ENCODE data around the gene KRT15. TPM values are rescaled to one million over a fixed set of nuclear protein-coding genes. Genes with fewer than 3 reads are reported as not detected.

KRT15 gene
- total RNA-seq, 1 experiment from 2014 or later, result 83.0 TPM

DNA sequence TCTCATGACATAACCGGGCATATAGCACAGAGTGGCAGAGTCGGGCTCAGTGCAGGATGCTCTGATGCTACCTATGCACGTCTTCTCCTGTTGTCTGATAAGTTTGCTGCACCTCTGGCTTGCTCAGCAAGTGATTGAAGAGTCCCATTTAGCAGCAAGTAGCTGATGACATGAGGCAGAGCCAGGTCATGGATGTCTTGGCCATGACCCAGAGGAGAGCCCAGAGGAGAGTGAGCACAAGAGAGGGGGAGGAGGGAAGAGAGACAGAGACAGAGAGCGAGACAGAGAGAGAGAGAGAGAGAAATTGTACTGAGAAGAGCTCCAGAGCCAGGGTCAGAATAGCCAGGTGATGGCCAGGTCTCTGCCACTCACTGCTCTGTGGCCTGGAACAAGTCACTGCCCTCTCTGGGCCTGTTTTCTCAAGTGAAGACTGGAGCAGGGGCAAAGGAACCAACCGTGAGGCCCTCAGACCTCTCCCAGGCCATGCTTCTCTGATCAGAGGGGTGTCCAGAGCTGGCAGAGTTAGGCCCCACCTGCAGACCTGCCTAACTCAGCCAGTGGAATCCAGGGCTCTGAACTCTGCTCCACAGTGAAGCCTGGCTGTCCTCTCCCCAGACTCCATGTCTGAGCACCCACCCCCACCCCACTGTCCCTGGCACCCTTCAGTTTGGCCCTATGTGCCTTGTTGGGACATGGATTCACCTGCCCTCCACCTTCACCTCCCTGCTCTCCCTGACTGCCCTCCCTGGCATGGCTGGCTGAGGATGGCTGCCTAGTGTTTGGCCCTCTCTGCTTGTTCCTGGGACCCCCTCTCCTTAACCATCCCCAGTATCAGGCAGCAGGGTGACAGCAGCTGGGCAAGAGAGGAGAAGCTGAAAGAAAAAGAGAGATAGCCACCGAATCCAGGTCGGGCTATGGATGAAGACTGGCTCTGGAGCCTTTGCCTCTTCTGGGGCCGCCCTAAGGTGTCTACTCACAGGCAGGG is 33.5 kb downstream of the KRT15 start:
- Mint-ChIP-seq H3K9me3 (ENCODE audit: low read depth, unreplicated experiment) (no peaks in the 10 kb centered on the region), H3K4me3 (ENCODE audit: low read depth, unreplicated experiment) (no peak overlapping the region), H3K36me3 (ENCODE audit: insufficient read depth, unreplicated experiment) (no peaks in the 10 kb centered on the region), H3K27ac (ENCODE audit: unreplicated experiment) (no peak overlapping the region), H3K4me1 (ENCODE audit: low read depth, unreplicated experiment) (no peaks in the 10 kb centered on the region), H3K27me3 (ENCODE audit: unreplicated experiment) (no peaks in the 10 kb centered on the region)
- BruUV-seq (replicated peaks), result no TSS peak
- intact Hi-C loops (cut with micrococcal nuclease; ENCODE audit: unreplicated experiment), result no loop called here
- TF ChIP-seq, protein P1, sequence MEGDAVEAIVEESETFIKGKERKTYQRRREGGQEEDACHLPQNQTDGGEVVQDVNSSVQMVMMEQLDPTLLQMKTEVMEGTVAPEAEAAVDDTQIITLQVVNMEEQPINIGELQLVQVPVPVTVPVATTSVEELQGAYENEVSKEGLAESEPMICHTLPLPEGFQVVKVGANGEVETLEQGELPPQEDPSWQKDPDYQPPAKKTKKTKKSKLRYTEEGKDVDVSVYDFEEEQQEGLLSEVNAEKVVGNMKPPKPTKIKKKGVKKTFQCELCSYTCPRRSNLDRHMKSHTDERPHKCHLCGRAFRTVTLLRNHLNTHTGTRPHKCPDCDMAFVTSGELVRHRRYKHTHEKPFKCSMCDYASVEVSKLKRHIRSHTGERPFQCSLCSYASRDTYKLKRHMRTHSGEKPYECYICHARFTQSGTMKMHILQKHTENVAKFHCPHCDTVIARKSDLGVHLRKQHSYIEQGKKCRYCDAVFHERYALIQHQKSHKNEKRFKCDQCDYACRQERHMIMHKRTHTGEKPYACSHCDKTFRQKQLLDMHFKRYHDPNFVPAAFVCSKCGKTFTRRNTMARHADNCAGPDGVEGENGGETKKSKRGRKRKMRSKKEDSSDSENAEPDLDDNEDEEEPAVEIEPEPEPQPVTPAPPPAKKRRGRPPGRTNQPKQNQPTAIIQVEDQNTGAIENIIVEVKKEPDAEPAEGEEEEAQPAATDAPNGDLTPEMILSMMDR (IDR thresholded peaks at IDR 0.05; ENCODE audit: unreplicated experiment), result no peak
- no peak for DNase-seq
- CTCF ChIA-PET, result interaction anchor here (0.7 to 1.5 kb wide), 4 partner anchors 14 to 194 kb away, joined by 3 to 4 read pairs (median 3); no protein-coding TSS in a partner anchor

DNA sequence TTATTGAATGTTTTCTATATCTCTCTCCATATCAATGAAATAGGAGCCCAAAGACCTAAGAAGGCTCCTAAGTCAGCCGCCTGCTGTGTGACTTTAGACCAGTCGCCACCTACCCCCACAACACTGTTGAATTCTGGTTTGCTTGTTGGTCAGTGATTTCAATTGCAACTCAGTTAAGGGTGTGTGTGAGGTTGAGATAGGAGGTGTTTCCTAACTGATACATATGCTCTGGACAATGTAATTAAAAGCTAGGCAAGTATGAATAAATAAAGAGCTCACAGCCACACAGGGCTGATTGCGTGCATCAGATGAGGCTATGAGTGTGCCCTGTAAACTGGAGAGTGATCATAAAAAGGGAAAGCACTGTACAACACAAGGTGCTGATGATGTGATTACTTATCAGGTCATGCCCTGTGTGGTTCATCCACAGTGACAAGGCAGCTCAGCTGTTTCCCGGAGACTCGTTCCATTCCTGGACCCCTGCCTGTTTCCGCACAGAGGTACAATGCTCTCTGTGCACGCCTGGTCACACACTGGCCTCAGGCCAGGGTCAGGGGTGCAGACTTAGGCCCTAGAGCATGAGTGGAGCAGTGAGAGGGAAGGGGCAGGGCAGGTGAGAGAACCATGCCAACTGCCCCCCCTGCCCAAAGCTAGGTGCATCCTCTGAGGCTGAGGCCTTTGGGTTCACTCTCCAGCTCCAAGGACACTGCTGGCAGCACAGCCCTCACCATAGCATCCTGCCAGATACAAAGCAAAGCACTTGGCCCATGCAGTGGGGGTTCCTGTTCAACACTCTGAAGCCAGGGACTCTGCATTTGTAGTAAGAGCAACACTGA is 34.5 kb downstream of the KRT15 start:
- intact Hi-C loops (cut with micrococcal nuclease; ENCODE audit: unreplicated experiment), result no loop called here
- Mint-ChIP-seq H3K9me3 (ENCODE audit: low read depth, unreplicated experiment) (no peaks in the 10 kb centered on the region), H3K27ac (ENCODE audit: unreplicated experiment) (no peak overlapping the region), H3K4me1 (ENCODE audit: low read depth, unreplicated experiment) (no peaks in the 10 kb centered on the region), H3K27me3 (ENCODE audit: unreplicated experiment) (no peaks in the 10 kb centered on the region), H3K36me3 (ENCODE audit: insufficient read depth, unreplicated experiment) (no peaks in the 10 kb centered on the region), H3K4me3 (ENCODE audit: low read depth, unreplicated experiment) (no peak overlapping the region)
- DNase-seq, result no peak
- BruUV-seq (replicated peaks), result no TSS peak
- TF ChIP-seq, protein P1 (IDR thresholded peaks at IDR 0.05; ENCODE audit: unreplicated experiment), result no peak
- CTCF ChIA-PET, result interaction anchor here (0.5 to 1.5 kb wide), 2 partner anchors 64 to 534 kb away, joined by 4 to 14 read pairs; no protein-coding TSS in a partner anchor

DNA sequence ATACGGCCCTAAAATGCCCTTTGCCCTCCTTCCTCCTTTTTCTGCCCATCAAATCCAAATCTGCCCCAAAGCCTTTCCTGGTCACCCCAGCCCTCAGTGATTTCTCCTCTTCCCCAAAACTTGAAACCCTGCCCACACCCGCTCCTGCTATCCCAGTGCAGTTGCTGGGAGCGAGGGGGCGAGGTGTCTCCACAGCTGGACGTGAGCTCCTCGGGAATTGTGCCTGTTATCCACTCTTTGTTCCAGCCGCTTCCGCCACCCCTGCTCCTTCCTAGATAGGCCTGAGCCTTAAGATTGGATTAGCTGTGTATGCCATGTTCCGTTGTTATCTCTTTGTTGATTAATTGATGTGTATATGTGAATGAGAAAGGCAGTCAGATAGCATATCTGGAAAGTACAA is 35.2 kb downstream of the KRT15 start:
- intact Hi-C loops (cut with micrococcal nuclease; ENCODE audit: unreplicated experiment), result no loop called here
- Mint-ChIP-seq H3K4me3 (ENCODE audit: low read depth, unreplicated experiment) (no peak overlapping the region), H3K36me3 (ENCODE audit: insufficient read depth, unreplicated experiment) (no peaks in the 10 kb centered on the region), H3K27ac (ENCODE audit: unreplicated experiment) (no peak overlapping the region), H3K4me1 (ENCODE audit: low read depth, unreplicated experiment) (no peaks in the 10 kb centered on the region), H3K27me3 (ENCODE audit: unreplicated experiment) (no peaks in the 10 kb centered on the region), H3K9me3 (ENCODE audit: low read depth, unreplicated experiment) (no peaks in the 10 kb centered on the region)
- TF ChIP-seq, protein P1 (IDR thresholded peaks at IDR 0.05; ENCODE audit: unreplicated experiment), result no peak
- no peak for DNase-seq
- CTCF ChIA-PET, result interaction anchor here (0.5 kb wide), 1 partner anchor 533 kb away, joined by 14 read pairs; no protein-coding TSS in a partner anchor
- no TSS peak for BruUV-seq (replicated peaks)

DNA sequence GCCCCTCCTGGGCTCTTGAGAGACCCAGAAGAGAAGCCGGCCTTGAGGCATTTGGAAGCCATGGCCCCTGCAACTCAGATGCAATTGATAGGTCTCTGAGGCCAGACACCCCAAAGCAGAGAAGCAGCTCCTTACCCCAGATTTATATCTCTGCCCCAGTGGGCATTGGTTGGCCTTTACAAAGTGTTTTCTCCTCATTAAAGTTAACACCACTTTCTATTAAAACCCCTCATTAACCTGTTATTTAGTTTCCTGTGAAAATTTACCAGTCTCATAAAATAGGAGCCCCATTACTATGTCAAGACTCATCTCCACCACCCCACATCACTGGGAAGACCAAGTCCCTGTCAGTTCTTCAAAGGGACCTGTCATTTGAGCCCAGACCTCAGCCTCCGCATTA is 37.7 kb downstream of the KRT15 start, which contains the start of gene KRT35:
Gene KRT35 (minus strand): TSS at position 116 of the 400 bp plus-strand sequence. CDS start 54 bp downstream, at position 62.
- no TSS peak for BruUV-seq (replicated peaks)

More for the DNA sequence above, 37.7 kb downstream of the KRT15 start, which contains the start of gene KRT35:
- H3K27ac Mint-ChIP-seq (ENCODE audit: unreplicated experiment), result no peak within 1 kb of the TSS
- CTCF ChIA-PET, result interaction anchor here (0.6 kb wide), 2 partner anchors 9 to 712 kb away, joined by 4 to 7 read pairs; no protein-coding TSS in a partner anchor
- intact Hi-C loops (cut with micrococcal nuclease; ENCODE audit: unreplicated experiment), result no loop called here
- H3K9me3 Mint-ChIP-seq (ENCODE audit: low read depth, unreplicated experiment), result no peaks in the 10 kb centered on the region
- H3K36me3 Mint-ChIP-seq (ENCODE audit: insufficient read depth, unreplicated experiment), result no peaks in the 10 kb centered on the region
- no peaks in the 10 kb centered on the region for H3K4me1 Mint-ChIP-seq (ENCODE audit: low read depth, unreplicated experiment)
- DNase-seq, result no peak
- TF ChIP-seq, protein P1 (IDR thresholded peaks at IDR 0.05; ENCODE audit: unreplicated experiment), result no peak
- no peak within 1 kb of the TSS for H3K4me3 Mint-ChIP-seq (ENCODE audit: low read depth, unreplicated experiment)
- no peaks in the 10 kb centered on the region for H3K27me3 Mint-ChIP-seq (ENCODE audit: unreplicated experiment)
